Effector memory CD8-positive, alpha-beta T cell (primary cell): ENCODE measurements around the gene TMPRSS12.
"Not testable (repeated sequence)": the region's sequence is repeated elsewhere in the genome, so short reads cannot be mapped to it uniquely, and the experiment has no call there.

ENCODE experiments used
- ATAC-seq: fragments of 150-1000 bp; cut with Tn5 transposase; replicated peaks from 2 replicates; pipeline ENCODE4 v1.10.0; 2021; ENCODE audit warnings: mild to moderate bottlenecking, moderate library complexity
- DNase-seq, 3 experiments: peaks; one replicate each; pipeline ENCODE4 v3.0.0; 2021
- H3K27ac Mint-ChIP-seq, 2 donors: one replicate each; pipeline ENCODE4 v1.8.0; 2022; ENCODE audit warnings: mild to moderate bottlenecking in 2 of 2, mixed read lengths in 2 of 2, moderate library complexity in 2 of 2
- H3K27me3 Mint-ChIP-seq, 2 donors: one replicate each; pipeline ENCODE4 v1.8.0; 2022; ENCODE audit warnings: mixed read lengths in 2 of 2
- H3K36me3 Mint-ChIP-seq: one replicate; pipeline ENCODE4 v1.8.0; 2022; ENCODE audit warnings: mild to moderate bottlenecking, moderate library complexity, mixed read lengths; ENCODE audit not compliant: insufficient read depth
- H3K4me1 Mint-ChIP-seq, 2 donors: one replicate each; pipeline ENCODE4 v1.8.0; 2022; ENCODE audit warnings: low read depth in 2 of 2, mixed read lengths in 2 of 2
- H3K4me3 Mint-ChIP-seq, 2 donors: one replicate each; pipeline ENCODE4 v1.8.0; 2022; ENCODE audit warnings: mild to moderate bottlenecking in 2 of 2, mixed read lengths in 2 of 2, moderate library complexity in 2 of 2
- H3K9me3 Mint-ChIP-seq, 2 donors: one replicate each; pipeline ENCODE4 v1.8.0; 2022; ENCODE audit warnings: mixed read lengths in 2 of 2
- total RNA-seq, 9 experiments: gene quantifications; one replicate each; lab custom pipeline; 2026; lab: John Stamatoyannopoulos, UW

Gene TMPRSS12
- total RNA-seq = 0 to 0.10 (median 0) reads per million in 9 experiments

DNA sequence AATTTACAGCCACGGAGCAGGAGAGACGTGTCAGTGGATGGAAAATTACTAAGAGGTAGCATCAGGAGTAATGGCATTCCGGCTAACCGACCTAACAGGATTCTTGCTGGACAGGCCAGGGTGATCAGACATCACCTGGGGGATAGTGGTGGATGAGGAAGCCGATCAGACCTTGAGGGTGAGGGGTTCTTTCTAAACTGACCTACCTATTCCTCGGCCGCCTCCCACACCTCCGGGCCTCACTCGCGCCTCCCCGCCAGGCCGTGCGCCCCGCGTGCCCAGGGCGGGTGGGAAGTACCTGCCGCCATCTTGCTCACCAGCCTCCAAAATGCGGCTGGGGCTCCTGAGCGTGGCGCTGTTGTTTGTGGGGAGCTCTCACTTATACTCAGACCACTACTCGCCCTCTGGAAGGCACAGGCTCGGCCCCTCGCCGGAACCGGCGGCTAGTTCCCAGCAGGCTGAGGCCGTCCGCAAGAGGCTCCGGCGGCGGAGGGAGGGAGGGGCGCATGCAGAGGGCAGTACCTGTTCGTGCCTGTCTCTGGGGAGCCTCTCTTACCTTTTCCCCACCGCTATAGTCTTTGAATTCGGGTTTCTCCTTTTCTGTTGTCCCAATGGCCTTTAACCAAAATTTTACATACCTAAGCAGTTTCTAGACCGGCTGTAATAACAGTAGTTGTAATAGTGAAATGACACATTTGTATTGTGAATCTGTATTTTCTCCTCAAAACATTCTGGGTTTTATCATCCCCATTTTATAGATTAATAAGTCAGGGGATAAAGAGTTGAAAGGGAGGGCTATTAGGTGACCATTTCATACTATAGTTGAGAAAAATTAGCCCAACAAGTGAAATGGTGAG, at the start of gene TMPRSS12:
TMPRSS12 (plus strand) TSS at position 290 of the 857 bp plus-strand sequence; CDS start at position 329, 39 bp downstream.
- Mint-ChIP-seq H3K4me3 (no peak within 1 kb of the TSS), H3K27me3 (peaks cover 12 to 25% of the 10 kb centered on the region in 2 donors), H3K4me1 (no peaks in the 10 kb centered on the region), H3K27ac (no peak within 1 kb of the TSS), H3K9me3 (no peaks in the 10 kb centered on the region), H3K36me3 (no peaks in the 10 kb centered on the region)
- DNase-seq (no peak), ATAC-seq (no peak)

DNA sequence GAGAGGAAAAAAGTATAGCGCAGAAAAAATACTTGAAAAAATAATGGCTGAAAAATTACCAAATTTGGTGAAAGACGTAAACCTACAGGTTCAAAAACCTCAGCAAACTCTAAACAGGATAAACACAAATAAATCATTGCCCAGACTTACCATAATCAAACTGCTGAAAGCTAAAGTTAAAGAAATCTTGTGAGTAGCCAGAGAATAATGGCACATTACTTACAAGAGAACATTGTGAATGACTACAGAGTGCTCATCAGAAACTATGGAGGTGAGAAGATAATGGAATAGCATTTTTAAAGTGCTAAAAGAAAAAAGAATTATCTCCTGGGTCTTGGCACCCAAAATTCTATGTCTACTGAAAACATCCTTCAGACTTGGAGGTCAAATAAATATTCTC, 42.8 kb upstream of the TMPRSS12 start:
- no peaks in the 10 kb centered on the region for H3K27me3 Mint-ChIP-seq
- ATAC-seq (no peak), DNase-seq (no peak)
- H3K9me3 Mint-ChIP-seq = no peaks in the 10 kb centered on the region
- H3K36me3 Mint-ChIP-seq = peaks cover 56% of the 10 kb centered on the region
- no peak overlapping the region for H3K27ac Mint-ChIP-seq
- H3K4me1 Mint-ChIP-seq = peaks cover 2 to 4% of the 10 kb centered on the region in 2 donors
- H3K4me3 Mint-ChIP-seq = no peak overlapping the region

DNA sequence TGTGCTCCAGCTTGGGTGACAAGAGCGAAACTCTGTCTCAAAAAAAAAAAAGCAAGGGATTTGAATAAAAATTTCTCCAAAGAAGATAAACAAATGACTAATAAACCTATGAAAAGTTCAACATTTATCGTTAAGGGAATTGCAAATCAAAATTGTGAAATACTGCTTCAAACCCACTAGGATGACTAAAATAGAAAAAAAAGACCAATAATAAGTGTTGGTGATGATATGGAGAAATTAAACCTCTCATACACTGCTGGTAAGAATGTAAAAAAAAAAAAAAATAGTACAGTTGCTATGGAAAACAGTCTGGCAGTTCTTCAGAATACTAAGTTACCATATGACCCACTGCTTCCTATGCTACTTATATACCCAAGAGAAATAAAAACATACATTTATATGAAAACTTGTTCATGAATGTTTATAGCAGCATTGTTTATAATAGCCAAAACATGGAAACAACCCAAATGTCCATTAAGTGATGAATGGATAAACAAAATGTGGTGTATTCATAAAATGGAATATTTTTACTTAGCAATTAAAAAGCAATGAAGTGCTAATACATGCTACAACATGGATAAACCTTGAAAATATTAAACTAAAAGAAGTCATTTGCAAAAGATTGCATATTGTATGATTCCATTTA, 39.4 kb upstream of the TMPRSS12 start:
- H3K9me3 Mint-ChIP-seq = no peaks in the 10 kb centered on the region
- DNase-seq (no peak), ATAC-seq (no peak)
- peaks cover 34% of the 10 kb centered on the region for H3K36me3 Mint-ChIP-seq
- H3K27ac Mint-ChIP-seq = no peak overlapping the region
- H3K4me1 Mint-ChIP-seq = no peaks in the 10 kb centered on the region
- no peaks in the 10 kb centered on the region for H3K27me3 Mint-ChIP-seq
- H3K4me3 Mint-ChIP-seq = no peak overlapping the region

DNA sequence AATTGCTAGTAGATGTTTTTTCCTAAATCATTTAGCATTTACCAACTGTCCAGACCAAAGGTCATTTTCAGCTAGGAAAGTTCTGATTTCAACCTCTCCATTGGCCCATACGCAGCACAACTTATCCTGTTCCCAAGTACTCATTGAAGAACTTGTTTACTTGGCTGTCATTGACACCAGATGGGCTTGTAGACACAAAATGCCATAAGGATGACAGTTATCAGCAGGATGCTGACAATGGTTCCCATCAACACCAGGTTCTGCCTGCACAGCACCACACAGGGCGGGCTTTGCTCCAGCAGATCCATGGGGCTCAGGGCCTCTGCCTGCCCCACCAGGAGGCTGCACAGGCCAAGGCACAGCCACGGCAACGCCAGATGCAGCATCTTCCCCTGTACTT, 36.5 kb upstream of the TMPRSS12 start:
- no peaks in the 10 kb centered on the region for H3K9me3 Mint-ChIP-seq
- H3K4me3 Mint-ChIP-seq = no peak overlapping the region
- H3K36me3 Mint-ChIP-seq = peaks cover 36% of the 10 kb centered on the region

GRCh38 chr12:50809131-50809530, 33.6 kb upstream of the TMPRSS12 start:
- not testable (repeated sequence) for ATAC-seq, H3K4me1 Mint-ChIP-seq, H3K27ac Mint-ChIP-seq

More for the DNA sequence above, 36.5 kb upstream of the TMPRSS12 start:
- Mint-ChIP-seq H3K27ac (peak overlapping the region; percentile 22 to 46), H3K4me1 (no peaks in the 10 kb centered on the region), H3K27me3 (no peaks in the 10 kb centered on the region)
- DNase-seq = no peak
- no peak for ATAC-seq

DNA sequence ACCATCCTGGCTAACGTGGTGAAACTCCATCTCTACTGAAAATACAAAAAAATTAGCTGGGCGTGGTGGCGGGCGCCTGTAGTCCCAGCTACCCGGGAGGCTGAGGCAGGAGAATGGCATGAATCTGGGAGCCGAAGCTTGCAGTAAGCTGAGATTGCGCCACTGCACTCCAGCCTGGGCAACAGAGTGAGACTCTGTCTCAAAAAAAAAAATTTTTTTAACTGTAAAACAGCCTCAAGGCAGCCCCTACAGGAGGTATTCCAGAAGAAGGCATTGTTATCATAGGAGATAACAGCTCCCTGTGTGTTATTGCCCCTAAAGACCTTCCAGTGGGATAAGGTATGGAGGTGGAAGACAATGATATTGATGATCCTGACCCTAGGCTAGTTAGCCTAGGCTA, 27.8 kb upstream of the TMPRSS12 start:
- not testable (repeated sequence) for ATAC-seq, H3K4me1 Mint-ChIP-seq, H3K27ac Mint-ChIP-seq, DNase-seq, H3K4me3 Mint-ChIP-seq, H3K9me3 Mint-ChIP-seq, H3K27me3 Mint-ChIP-seq
- H3K36me3 Mint-ChIP-seq = peaks cover 69% of the 10 kb centered on the region

More at GRCh38 chr12:50809131-50809530, 33.6 kb upstream of the TMPRSS12 start:
- peaks cover 46% of the 10 kb centered on the region for H3K36me3 Mint-ChIP-seq
- not testable (repeated sequence) for H3K4me3 Mint-ChIP-seq, H3K9me3 Mint-ChIP-seq, DNase-seq, H3K27me3 Mint-ChIP-seq

DNA sequence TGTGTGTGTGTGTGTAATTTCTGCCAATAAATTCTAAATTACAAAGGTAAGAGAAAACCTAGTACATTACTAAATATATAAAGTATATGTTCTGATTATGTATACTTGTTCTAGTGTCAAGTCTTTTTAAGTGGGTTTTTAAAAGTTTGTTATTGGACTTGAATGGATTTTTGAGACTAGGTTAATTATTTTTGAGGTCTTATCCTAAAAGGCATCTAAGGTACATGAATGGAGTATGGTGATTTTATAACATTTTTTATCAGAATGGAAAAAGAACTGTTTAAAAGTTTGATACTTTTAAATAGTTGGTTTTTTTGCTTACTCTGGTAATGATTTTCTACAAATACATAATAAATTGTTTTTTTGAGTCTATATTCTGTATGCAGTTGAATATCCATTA, 22.5 kb upstream of the TMPRSS12 start:
- Mint-ChIP-seq H3K36me3 (peaks cover 39% of the 10 kb centered on the region), H3K9me3 (no peaks in the 10 kb centered on the region), H3K4me1 (peaks cover 0 to 4% of the 10 kb centered on the region in 2 donors), H3K4me3 (no peak overlapping the region), H3K27ac (no peak overlapping the region), H3K27me3 (no peaks in the 10 kb centered on the region)
- ATAC-seq (no peak), DNase-seq (no peak)

DNA sequence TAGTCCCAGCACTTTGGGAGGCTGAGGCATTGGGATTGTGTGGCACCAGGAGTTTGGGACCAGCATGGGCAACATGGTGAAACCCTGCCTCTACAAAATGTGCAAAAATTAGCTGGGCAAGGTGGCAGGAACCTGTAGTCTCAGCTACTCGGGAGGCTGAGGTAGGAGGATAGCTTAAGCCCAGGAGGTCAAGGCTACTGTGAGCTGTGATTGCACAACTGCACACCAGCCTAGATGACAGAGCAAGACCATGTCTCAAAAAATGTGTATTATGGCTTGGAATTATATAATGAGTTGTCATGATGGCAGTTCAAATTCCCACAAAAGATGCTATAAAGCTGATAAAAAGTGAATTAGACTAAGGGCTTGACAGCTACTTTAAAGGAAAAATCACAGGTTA, 20.6 kb upstream of the TMPRSS12 start:
- peak overlapping the region in 1 of 2 donors; percentile 55 for H3K27ac Mint-ChIP-seq
- H3K27me3 Mint-ChIP-seq = no peaks in the 10 kb centered on the region
- H3K4me1 Mint-ChIP-seq = peaks cover 0 to 4% of the 10 kb centered on the region in 2 donors
- ATAC-seq = no peak
- no peak for DNase-seq
- no peaks in the 10 kb centered on the region for H3K9me3 Mint-ChIP-seq
- no peak overlapping the region for H3K4me3 Mint-ChIP-seq
- peaks cover 25% of the 10 kb centered on the region for H3K36me3 Mint-ChIP-seq

GRCh38 chr12:50823724-50824123, 19.0 kb upstream of the TMPRSS12 start:
- H3K4me3 Mint-ChIP-seq, H3K4me1 Mint-ChIP-seq, DNase-seq, H3K27ac Mint-ChIP-seq, H3K9me3 Mint-ChIP-seq, ATAC-seq, H3K36me3 Mint-ChIP-seq, H3K27me3 Mint-ChIP-seq: not testable (repeated sequence)

- Mint-ChIP-seq H3K4me3 (no peak overlapping the region), H3K36me3 (peaks cover 6% of the 10 kb centered on the region), H3K4me1 (peaks cover 0 to 4% of the 10 kb centered on the region in 2 donors), H3K27me3 (peaks cover 9 to 10% of the 10 kb centered on the region in 2 donors), H3K9me3 (no peaks in the 10 kb centered on the region), H3K27ac (peak overlapping the region; percentile 81 to 88)
- DNase-seq (no peak), ATAC-seq (peak; percentile 50)
These were observed 17.8 kb upstream of the TMPRSS12 start for GRCh38 chr12:50824914-50825313.

GRCh38 chr12:50825372-50825838, 17.3 kb upstream of the TMPRSS12 start:
- H3K36me3 Mint-ChIP-seq = peaks cover 6% of the 10 kb centered on the region
- H3K27ac Mint-ChIP-seq = peak overlapping the region; percentile 81 to 88
- peaks cover 9 to 10% of the 10 kb centered on the region in 2 donors for H3K27me3 Mint-ChIP-seq
- no peak for DNase-seq
- no peaks in the 10 kb centered on the region for H3K9me3 Mint-ChIP-seq
- H3K4me1 Mint-ChIP-seq = peaks cover 0 to 4% of the 10 kb centered on the region in 2 donors
- H3K4me3 Mint-ChIP-seq = no peak overlapping the region
- peak; percentile 87 for ATAC-seq

DNA sequence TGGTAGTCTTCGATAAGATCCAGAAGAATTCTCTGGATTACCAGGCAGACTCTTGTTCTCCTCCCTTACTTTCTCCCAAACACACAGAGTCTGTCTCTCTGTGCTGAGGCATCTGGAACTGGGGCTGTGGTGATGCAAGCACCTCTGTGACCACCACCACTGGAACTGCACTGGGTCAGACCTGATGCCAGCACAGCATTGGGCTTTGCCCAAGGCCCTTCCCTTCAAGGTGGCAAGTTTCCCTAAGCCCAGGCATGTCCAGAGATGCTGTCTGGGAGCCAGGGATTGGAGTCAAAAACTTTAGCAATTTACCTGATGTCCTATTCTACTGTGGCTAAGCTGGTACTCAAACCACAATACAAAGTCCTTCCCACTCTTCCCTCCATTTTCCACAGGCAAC, 14.6 kb upstream of the TMPRSS12 start:
- no peak overlapping the region for H3K27ac Mint-ChIP-seq
- peaks cover 6% of the 10 kb centered on the region for H3K36me3 Mint-ChIP-seq
- no peak overlapping the region for H3K4me3 Mint-ChIP-seq
- peaks cover 0 to 4% of the 10 kb centered on the region in 2 donors for H3K4me1 Mint-ChIP-seq
- H3K9me3 Mint-ChIP-seq = no peaks in the 10 kb centered on the region
- peaks cover 28 to 30% of the 10 kb centered on the region in 2 donors for H3K27me3 Mint-ChIP-seq
- ATAC-seq = no peak
- DNase-seq = no peak

DNA sequence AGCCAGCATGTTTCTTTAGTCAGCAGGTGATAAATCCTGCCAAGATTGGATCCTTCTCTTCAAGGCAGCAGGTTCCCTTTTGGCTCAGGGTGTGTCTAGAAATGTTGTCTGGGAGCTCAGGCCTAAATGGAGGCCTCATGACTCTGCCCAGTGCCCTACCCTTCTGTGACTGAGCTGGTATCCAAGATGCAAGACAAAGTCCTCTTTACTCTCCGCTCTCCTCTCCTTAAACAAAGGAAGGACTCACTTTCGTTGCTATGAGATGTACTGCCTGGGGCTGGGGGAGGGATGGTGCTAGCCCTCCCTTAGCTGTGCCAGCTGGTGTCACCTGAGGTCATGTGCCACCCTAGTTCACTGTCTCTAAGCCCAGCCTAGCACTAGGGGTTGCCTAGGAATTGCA, 13.8 kb upstream of the TMPRSS12 start:
- H3K36me3 Mint-ChIP-seq = peaks cover 6% of the 10 kb centered on the region
- H3K27ac Mint-ChIP-seq = peak overlapping the region in 1 of 2 donors; percentile 38
- H3K4me3 Mint-ChIP-seq = no peak overlapping the region
- ATAC-seq (no peak), DNase-seq (no peak)
- H3K9me3 Mint-ChIP-seq = no peaks in the 10 kb centered on the region
- H3K27me3 Mint-ChIP-seq = peaks cover 30 to 38% of the 10 kb centered on the region in 2 donors
- H3K4me1 Mint-ChIP-seq = peaks cover 0 to 4% of the 10 kb centered on the region in 2 donors
